ENCODE data around the gene FAM149A.

FAM149A gene

DNA sequence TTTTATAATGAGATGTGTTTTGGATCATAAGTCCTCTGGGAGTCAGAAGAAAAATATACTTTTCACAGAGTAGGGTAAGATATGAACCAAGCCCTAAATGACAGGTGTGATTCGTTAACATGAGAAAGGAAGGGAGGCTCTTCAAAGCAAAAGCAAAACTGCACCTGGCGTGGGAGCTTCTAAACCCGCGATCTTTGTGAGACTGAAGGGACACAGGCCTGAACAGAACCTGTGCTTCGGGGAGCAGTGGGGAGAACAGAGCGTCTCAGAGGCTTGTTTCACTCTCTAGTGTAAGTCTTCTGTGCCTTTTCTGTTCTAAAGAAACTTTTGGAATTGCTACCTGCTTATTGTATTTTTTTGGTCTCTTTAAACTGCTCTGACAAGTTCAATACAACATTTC lies 56.6 kb downstream of the FAM149A start:
- in situ Hi-C loops (cut with MboI; ENCODE audit: low sequenced_read_pairs, unreplicated experiment): no loop called here
- peak; percentile 84 for DNase-seq (ENCODE audit: low spot score)
- TF ChIP-seq, protein P1, sequence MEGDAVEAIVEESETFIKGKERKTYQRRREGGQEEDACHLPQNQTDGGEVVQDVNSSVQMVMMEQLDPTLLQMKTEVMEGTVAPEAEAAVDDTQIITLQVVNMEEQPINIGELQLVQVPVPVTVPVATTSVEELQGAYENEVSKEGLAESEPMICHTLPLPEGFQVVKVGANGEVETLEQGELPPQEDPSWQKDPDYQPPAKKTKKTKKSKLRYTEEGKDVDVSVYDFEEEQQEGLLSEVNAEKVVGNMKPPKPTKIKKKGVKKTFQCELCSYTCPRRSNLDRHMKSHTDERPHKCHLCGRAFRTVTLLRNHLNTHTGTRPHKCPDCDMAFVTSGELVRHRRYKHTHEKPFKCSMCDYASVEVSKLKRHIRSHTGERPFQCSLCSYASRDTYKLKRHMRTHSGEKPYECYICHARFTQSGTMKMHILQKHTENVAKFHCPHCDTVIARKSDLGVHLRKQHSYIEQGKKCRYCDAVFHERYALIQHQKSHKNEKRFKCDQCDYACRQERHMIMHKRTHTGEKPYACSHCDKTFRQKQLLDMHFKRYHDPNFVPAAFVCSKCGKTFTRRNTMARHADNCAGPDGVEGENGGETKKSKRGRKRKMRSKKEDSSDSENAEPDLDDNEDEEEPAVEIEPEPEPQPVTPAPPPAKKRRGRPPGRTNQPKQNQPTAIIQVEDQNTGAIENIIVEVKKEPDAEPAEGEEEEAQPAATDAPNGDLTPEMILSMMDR (IDR thresholded peaks at IDR 0.05; ENCODE audit: borderline replicate concordance, control extremely low read depth, extremely low read depth, insufficient read depth, missing control alignments): no peak

DNA sequence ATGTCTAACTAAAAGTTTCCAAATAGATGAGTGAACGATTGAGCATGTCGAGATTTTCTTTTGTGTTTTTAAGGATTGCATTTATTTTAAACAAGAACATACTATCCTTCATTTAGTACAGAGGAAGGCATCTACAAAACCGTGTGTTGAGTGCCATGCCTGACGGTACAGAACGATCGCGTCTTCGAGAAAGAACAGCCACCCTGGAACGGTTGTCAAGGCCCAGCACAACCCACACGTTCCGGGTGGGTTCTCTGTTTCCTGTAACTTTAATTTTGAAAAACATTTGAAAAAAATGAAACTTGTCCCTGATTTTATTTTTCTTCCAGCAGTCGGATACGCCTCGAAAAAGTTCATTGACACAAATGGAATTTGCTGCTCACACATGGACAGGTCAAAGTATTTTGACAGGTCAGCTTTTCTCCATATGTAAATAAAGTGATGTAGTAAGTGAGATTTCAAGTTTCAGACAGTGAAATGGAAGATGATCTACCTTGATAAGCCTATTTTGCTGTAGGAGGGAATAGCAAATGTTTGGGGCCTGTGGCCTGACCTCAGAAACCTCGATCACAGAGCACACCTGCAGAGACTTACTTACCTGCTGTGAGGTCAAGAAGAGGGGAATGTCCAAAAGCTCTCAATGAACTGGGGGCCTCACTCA lies 62.5 kb downstream of the FAM149A start:
- DNase-seq (ENCODE audit: low spot score): no peak
- TF ChIP-seq, protein P1 (IDR thresholded peaks at IDR 0.05; ENCODE audit: borderline replicate concordance, control extremely low read depth, extremely low read depth, insufficient read depth, missing control alignments): no peak
- in situ Hi-C loops (cut with MboI; ENCODE audit: low sequenced_read_pairs, unreplicated experiment): no loop called here

DNA sequence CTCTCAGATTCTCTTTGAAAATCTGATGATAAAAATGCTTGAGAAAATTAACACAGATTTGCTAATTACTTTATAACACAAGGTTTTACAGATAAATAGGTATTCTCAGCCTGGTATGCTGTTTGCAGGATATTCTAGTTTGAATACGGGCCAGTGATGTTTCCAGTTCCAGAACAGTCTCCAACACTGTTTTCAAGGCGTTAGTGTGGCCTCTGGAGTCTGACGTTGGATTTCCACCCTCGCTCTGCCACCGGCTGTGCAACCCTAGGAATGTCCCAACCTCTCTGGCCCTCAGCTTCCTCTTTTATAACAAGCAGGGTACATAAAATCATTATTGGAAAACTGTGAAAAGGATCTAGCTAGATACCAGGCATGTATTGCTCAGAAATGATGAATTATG lies 63.1 kb downstream of the FAM149A start:
- TF ChIP-seq, protein P1 (IDR thresholded peaks at IDR 0.05; ENCODE audit: borderline replicate concordance, control extremely low read depth, extremely low read depth, insufficient read depth, missing control alignments): no peak
- in situ Hi-C loops (cut with MboI; ENCODE audit: low sequenced_read_pairs, unreplicated experiment): no loop called here
- DNase-seq (ENCODE audit: low spot score): no peak

DNA sequence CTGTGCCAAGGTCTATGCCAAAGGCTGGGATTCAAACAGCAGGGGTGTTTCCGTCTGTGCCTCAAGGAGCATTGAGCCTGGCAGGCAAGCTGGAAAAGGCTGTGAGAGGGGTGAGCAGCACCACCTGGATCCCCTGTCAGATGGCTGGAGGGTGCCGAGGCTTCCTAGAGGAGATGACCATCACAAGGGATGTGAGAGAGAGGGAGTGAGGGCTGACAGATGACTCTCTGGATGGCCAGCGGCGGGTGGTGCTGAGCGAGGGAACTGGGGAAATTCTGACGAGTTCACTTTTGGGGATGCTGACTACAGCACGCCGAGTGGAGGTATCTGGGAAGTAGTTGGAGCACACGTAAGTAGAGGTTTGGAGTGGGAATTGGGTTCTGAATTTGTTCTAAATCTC lies 64.2 kb downstream of the FAM149A start:
- no peak for DNase-seq (ENCODE audit: low spot score)
- in situ Hi-C loops (cut with MboI; ENCODE audit: low sequenced_read_pairs, unreplicated experiment): no loop called here
- TF ChIP-seq, protein P1 (IDR thresholded peaks at IDR 0.05; ENCODE audit: borderline replicate concordance, control extremely low read depth, extremely low read depth, insufficient read depth, missing control alignments): no peak

DNA sequence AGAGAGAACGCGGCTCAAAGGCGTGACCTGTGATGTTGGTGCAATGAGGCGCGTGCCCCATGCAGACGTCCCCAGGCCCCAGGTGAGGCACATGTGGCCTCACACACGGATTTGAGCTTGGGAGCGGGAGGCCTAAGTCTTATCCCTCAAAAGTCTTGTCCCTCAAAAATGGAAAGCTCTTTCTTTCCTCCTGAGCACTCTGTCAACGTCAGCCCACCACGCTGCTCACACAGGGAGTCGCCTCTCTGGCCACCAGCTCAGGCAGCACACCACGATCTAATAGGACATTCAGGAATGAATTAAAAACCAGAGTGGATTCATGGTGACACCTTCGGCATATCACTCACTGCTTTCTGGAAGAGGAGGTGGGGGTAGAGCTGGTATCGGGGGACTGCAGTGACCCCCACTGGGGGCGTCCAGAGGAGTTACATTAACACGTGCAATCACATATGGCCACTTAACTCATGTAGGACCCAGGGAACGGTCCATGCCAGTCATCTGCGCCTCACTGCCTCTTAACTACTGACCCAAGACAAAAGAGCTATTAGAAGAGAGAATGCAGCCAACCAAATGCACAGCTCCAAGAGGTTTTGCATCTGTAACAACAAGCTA lies 64.9 kb downstream of the FAM149A start:
- TF ChIP-seq, protein P1 (IDR thresholded peaks at IDR 0.05; ENCODE audit: borderline replicate concordance, control extremely low read depth, extremely low read depth, insufficient read depth, missing control alignments): no peak
- no peak for DNase-seq (ENCODE audit: low spot score)
- in situ Hi-C loops (cut with MboI; ENCODE audit: low sequenced_read_pairs, unreplicated experiment): no loop called here

DNA sequence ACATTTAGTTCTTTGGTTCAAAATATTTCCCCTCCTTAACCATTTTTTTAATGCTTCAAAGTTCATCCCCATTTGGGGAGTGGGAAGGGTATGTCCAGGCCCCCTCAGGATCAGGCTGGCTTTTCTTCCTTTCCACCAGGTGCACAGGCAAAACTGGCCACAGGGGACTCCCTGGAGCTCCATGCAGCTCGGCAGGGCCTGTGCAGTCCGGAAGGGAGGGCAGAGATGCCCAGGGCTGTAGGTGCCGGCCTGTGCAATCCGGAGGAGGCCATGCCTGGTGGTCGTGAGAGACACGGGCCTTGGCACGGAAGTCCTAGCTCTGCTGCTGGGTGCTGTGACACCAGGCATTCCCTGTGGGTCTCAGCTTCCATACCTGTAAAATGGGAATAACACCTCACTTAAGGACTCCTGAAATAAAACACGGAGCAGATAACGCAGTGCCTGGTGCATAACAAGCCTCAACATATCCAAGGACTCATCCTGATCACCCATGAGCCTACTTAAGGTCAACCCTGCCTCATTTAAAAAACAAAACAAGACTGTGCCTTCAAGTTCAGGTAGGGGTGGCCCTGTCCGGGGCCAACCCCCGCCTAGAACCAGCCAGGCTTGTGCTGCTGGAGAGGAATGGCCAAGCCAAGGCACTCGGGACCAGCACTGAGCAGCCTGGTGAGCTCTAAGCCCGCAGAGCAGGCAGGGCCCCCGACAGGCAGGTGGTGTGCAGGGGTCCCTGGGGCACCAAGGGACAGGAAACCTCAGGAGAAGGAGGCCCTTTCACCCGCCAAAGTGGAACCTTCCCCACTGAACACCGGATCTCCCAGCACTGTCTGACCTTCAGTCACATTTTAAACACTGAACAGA lies 65.7 kb downstream of the FAM149A start:
- DNase-seq (ENCODE audit: low spot score): no peak
- in situ Hi-C loops (cut with MboI; ENCODE audit: low sequenced_read_pairs, unreplicated experiment): no loop called here
- TF ChIP-seq, protein P1 (IDR thresholded peaks at IDR 0.05; ENCODE audit: borderline replicate concordance, control extremely low read depth, extremely low read depth, insufficient read depth, missing control alignments): no peak
